Stomach (tissue), 9 donors: ENCODE results near the gene ZNF648. TPM values are rescaled to one million over a fixed set of nuclear protein-coding genes. Genes with fewer than 3 reads are reported as not detected.

Experiments
- DNase-seq, 2 donors: peaks; one replicate each; pipeline versions ENCODE4 v3.0.0 to v3.0.0-alpha.2; 2013 to 2019
- H3K27ac ChIP-seq, 5 donors: fragments of 200-600 bp in 4 of 5; sonication (generic) in 4 of 5; one replicate each; pipeline ENCODE4 v1.5.1; 2013 to 2019; ENCODE audit warnings: mild to moderate bottlenecking in 1 of 5, moderate library complexity in 1 of 5
- H3K27me3 ChIP-seq, 3 donors: fragments of 200-600 bp; sonication (generic); one replicate each; pipeline ENCODE4 v1.5.1; 2017 to 2019; ENCODE audit warnings: mixed run types in 1 of 3
- H3K36me3 ChIP-seq, 4 donors: fragments of 200-600 bp; sonication (generic); 1 replicate in 3 of 4; 2 replicates in 1 of 4; pipeline ENCODE4 v1.5.1; 2016 to 2019
- H3K4me1 ChIP-seq, 4 donors: fragments of 200-600 bp; sonication (generic); one replicate each; pipeline ENCODE4 v1.5.1; 2016 to 2019
- H3K4me3 ChIP-seq, 4 donors: fragments of 200-600 bp; sonication (generic) in 3 of 4; one replicate each; pipeline ENCODE4 v1.5.1; 2016 to 2019; ENCODE audit warnings: mild to moderate bottlenecking in 1 of 4
- H3K9me3 ChIP-seq, 4 donors: fragments of 200-600 bp; sonication (generic); one replicate each; pipeline ENCODE4 v1.5.1; 2016 to 2019
- CTCF ChIP-seq, 7 experiments: fragments of 450-650 bp in 4 of 7; fragments of 200-600 bp in 3 of 7; sonication (generic) in 3 of 7; IDR thresholded peaks; one replicate each; pipeline ENCODE4 v1.5.1; 2016 to 2019; ENCODE audit warnings: antibody characterized with exemption in 7 of 7, control low read depth in 2 of 7, mild to moderate bottlenecking in 1 of 7
- EP300 ChIP-seq: sonication (generic); formaldehyde crosslinking; IDR thresholded peaks from one replicate; pipeline ENCODE4 v1.6.1; 2017; ENCODE audit warnings: antibody characterized with exemption
- POLR2A ChIP-seq, 4 donors: fragments of 450-650 bp; IDR thresholded peaks; one replicate each; pipeline ENCODE4 v1.6.1; 2016; ENCODE audit warnings: antibody characterized with exemption in 4 of 4, control low read depth in 2 of 4, mild to moderate bottlenecking in 1 of 4, moderate library complexity in 1 of 4
- POLR2AphosphoS5 ChIP-seq, 3 donors: sonication (generic); formaldehyde crosslinking; IDR thresholded peaks; one replicate each; pipeline ENCODE4 v1.6.1; 2016; ENCODE audit warnings: antibody characterized with exemption in 3 of 3
- WGBS, 5 donors: extraction: QIAGEN DNeasy Blood & Tissue Kit in 3 of 5; methylation state at CpG; one replicate each; pipeline versions ENCODE4 v1.1.5 to v1.1.7; 2013 to 2018; 5-methylcytosine and 5-hydroxymethylcytosine counted together
- intact Hi-C: fragments of 100-400 bp; cut with DNase I; formaldehyde crosslinking; loops from one replicate; pipeline ENCODE4 v1.15.1; 2023; ENCODE audit warnings: low total_unique reads
- polyA plus RNA-seq, 3 donors: library from polyadenylated mRNA; stranded (reverse); fragments of 200-250 nt; gene quantifications; one replicate each; pipeline ENCODE4 v1.2.3, GENCODE V29; 2013
- total RNA-seq, 5 donors: library from RNA; depleted of rRNA; stranded (reverse); fragments of >200 nt; gene quantifications; one replicate each; pipeline versions ENCODE4 v1.1.0 to v1.2.3, GENCODE V29; 2014 to 2016
- donor health status: healthy with polysubstance abuse.
- donor health status: Bipolar disorder and iron deficiency.
- donor health status: healthy.

ZNF648 gene
- total and polyA plus RNA-seq, 8 donors = 0.03 to 1.7 (median 0.12) TPM; not detected in 5

- 18 to 33% (median 22%) methylated on average over 36 to 80 of the region's 80 CpGs for WGBS, 5 donors
- Histone ChIP-seq H3K4me1 (peaks cover 0 to 9% (median 4%) of the 10 kb centered on the region in 4 donors), H3K36me3 (no peaks in the 10 kb centered on the region), H3K27me3 (peaks cover 0 to 45% (median 13%) of the 10 kb centered on the region in 3 donors), H3K4me3 (peak overlapping the region; percentile 11 to 13 (median 13)), H3K27ac (no peak overlapping the region), H3K9me3 (no peaks in the 10 kb centered on the region)
- TF ChIP-seq POLR2A (IDR thresholded peaks at IDR 0.05) (no peak), EP300 (no peak), CTCF (IDR thresholded peaks at IDR 0.05) (no peak), POLR2AphosphoS5 (IDR thresholded peaks at IDR 0.05) (no peak)
- intact Hi-C loops = no loop called here
- peak in 1 of 2 donors; percentile 51 for DNase-seq
Observed at GRCh38 chr1:182056601-182057366, 4.7 kb downstream of the ZNF648 start.

DNA sequence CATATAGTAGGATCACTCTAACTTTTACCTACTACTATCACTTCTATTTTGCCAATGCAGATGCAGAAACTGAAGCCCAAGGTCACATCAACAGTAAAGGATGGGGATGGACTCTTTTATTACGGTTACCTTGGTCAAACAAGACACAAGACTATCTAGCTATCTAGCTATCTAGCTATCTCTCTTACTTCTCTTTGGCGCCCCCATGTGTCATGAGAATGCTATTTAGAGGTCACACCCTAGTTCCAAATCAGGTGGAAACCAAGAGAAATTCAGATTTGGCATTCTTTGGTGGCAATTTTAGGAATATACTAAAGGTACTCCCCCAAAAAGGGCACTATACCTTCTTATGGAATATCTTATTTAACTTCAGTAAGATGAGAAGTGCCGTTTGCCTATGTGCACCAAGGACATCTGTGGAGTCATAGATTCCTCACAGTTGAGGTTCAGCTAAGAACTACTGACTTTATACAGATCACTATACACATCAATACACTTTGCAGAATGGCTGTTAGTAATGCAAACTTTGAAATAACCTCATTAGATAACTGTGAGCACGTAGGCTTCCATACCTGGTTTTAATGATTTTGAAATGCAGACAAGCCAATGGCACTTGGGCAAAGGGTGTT, 6.7 kb downstream of the ZNF648 start:
- peaks cover 0 to 9% (median 4%) of the 10 kb centered on the region in 4 donors for H3K4me1 ChIP-seq
- H3K36me3 ChIP-seq = no peaks in the 10 kb centered on the region
- 32 to 53% (median 49%) methylated on average over 4 of the region's 4 CpGs for WGBS, 5 donors
- H3K4me3 ChIP-seq = no peak overlapping the region
- DNase-seq = peak in 1 of 2 donors; percentile 41
- peaks cover 0 to 38% (median 13%) of the 10 kb centered on the region in 3 donors for H3K27me3 ChIP-seq
- no peak overlapping the region for H3K27ac ChIP-seq
- TF ChIP-seq POLR2AphosphoS5 (IDR thresholded peaks at IDR 0.05) (no peak), EP300 (no peak), CTCF (IDR thresholded peaks at IDR 0.05) (peak in 2 of 7 experiments; percentile 13 to 34)
- H3K9me3 ChIP-seq = no peaks in the 10 kb centered on the region
- intact Hi-C loops = no loop called here

DNA sequence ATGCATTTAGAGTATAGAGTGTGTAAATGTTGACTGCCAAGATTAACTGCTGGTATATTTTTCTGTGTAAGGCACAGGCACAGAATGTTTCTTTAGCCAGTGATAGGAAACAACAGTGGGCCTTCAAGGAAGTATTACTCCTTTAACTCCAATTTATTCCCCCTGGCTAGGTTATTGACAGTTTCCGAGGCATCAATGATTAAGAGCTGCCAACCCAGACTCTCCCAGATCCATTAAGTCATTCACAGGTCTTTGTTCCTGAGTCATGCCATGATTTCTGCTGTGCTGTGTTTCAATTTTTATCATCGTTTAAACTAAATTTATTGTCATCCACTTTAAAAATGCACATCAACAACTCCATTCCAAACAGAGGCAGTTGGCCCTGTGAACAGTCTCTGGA, 9.2 kb downstream of the ZNF648 start:
- intact Hi-C loops = no loop called here
- TF ChIP-seq CTCF (IDR thresholded peaks at IDR 0.05) = no peak
- no peak for TF ChIP-seq EP300
- no peak for TF ChIP-seq POLR2A (IDR thresholded peaks at IDR 0.05)
- TF ChIP-seq POLR2AphosphoS5 (IDR thresholded peaks at IDR 0.05) = no peak
- Histone ChIP-seq H3K4me3 (no peak overlapping the region), H3K4me1 (peaks cover 0 to 9% (median 4%) of the 10 kb centered on the region in 4 donors), H3K27me3 (peaks cover 0 to 20% (median 11%) of the 10 kb centered on the region in 3 donors), H3K36me3 (no peaks in the 10 kb centered on the region), H3K27ac (no peak overlapping the region), H3K9me3 (no peaks in the 10 kb centered on the region)
- 86 to 94% (median 89%) methylated on average over 2 of the region's 2 CpGs for WGBS, 5 donors
- no peak for DNase-seq

- Histone ChIP-seq H3K9me3 (no peaks in the 10 kb centered on the region), H3K36me3 (no peaks in the 10 kb centered on the region), H3K4me3 (no peak overlapping the region), H3K27me3 (peaks cover 0 to 16% (median 6%) of the 10 kb centered on the region in 3 donors), H3K27ac (no peak overlapping the region), H3K4me1 (peaks cover 0 to 5% (median 2%) of the 10 kb centered on the region in 4 donors)
- 59 to 69% (median 64%) methylated on average over 1 of the region's 1 CpG for WGBS, 5 donors
- no peak for TF ChIP-seq POLR2A (IDR thresholded peaks at IDR 0.05)
- DNase-seq = no peak
- intact Hi-C loops = no loop called here
Observed at GRCh38 chr1:182051938-182052337, 9.6 kb downstream of the ZNF648 start.
